ENCODE results near the gene SSUH2.

SSUH2 gene

DNA sequence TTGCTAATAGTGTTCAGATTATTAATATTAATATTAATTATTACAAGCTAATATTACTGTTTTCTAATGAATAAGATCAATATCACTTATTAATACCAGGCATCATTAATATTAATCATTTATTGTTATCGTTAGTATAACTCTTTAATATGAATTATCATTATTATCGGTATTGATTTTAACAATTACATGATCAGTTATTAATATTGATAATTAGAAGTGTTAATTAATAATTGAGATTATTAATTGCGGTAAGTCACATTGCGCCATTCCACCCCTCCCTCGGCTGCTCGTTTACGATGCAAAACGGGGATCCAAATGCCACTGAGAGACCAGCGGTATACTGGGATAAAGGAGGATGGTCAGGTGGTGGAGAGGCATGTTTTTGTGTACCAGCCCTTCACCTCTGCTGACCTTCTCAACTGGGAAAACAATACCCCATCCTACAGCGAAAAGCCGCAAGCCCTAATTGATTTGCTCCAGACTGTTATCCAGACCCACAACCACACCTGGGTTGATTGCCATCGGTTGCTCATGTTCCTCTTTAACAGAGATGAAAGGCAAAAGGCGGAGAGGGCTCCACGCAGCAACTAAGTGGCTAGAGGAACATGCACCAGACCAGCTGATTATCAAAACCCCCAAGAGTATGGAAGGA, 28.6 kb upstream of the SSUH2 start:
- FAIRE-seq = no peak
- DNase-seq (ENCODE audit: insufficient read length, low spot score) = no peak
- TF ChIP-seq, protein P1, sequence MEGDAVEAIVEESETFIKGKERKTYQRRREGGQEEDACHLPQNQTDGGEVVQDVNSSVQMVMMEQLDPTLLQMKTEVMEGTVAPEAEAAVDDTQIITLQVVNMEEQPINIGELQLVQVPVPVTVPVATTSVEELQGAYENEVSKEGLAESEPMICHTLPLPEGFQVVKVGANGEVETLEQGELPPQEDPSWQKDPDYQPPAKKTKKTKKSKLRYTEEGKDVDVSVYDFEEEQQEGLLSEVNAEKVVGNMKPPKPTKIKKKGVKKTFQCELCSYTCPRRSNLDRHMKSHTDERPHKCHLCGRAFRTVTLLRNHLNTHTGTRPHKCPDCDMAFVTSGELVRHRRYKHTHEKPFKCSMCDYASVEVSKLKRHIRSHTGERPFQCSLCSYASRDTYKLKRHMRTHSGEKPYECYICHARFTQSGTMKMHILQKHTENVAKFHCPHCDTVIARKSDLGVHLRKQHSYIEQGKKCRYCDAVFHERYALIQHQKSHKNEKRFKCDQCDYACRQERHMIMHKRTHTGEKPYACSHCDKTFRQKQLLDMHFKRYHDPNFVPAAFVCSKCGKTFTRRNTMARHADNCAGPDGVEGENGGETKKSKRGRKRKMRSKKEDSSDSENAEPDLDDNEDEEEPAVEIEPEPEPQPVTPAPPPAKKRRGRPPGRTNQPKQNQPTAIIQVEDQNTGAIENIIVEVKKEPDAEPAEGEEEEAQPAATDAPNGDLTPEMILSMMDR (IDR thresholded peaks at IDR 0.05; ENCODE audit: insufficient read depth, missing control alignments) = no peak

DNA sequence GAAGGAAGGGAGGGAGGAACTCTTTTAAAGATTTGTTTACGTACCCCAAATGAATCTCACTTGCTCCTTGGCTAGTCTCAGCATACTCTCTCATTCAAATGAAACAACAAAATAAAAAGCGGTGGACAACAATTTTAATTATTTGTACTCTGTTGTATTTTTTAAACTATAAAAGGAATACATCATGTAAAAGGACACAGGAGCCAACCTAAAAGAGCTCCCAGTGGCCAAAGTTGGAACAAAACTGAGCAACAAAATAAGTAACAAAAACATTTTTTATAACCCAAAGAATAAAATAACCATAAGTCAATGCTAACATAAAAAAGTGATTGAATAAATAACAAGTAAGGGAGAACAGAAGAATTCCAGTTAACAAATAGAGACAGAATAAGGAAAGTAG, 24.4 kb upstream of the SSUH2 start:
- no peak for DNase-seq (ENCODE audit: insufficient read length, low spot score)
- TF ChIP-seq, protein P1 (IDR thresholded peaks at IDR 0.05; ENCODE audit: insufficient read depth, missing control alignments) = no peak
- FAIRE-seq = no peak

GRCh38 chr3:8668216-8668615, 23.6 kb upstream of the SSUH2 start:
- DNase-seq (ENCODE audit: insufficient read length, low spot score) (no peak), FAIRE-seq (no peak)
- TF ChIP-seq, protein P1 (IDR thresholded peaks at IDR 0.05; ENCODE audit: insufficient read depth, missing control alignments) = no peak

DNA sequence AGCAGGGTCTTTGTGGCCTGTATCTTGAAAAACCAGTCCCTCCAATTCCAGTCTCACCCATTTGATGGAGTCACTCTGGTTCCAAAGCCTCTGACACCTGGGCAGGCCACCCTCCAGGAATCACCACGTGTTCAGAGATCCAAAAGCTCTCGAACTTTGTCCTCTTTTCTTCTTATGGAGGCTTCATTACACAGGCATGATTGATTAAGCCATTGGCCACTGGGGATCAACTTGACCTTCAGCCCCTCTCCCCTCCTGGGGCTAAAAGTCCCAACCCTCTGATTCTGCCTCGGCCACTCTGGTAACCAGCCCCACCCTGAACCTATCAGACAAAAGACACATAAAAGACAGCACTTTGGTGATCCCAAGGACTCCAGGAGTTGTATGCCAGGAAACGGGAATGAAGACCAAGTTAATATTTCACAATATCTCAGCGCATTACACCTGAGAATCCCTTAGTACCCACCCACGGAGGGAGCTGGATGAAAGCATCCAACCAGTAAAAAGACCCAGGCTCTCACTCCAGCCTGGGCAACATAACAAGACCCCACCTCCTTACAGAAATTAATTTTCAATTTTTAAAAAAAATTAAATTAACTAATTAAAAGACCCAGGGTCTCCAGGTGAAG, 23.0 kb upstream of the SSUH2 start:
- DNase-seq (ENCODE audit: insufficient read length, low spot score) (no peak), FAIRE-seq (no peak)
- TF ChIP-seq, protein P1 (IDR thresholded peaks at IDR 0.05; ENCODE audit: insufficient read depth, missing control alignments) = no peak

DNA sequence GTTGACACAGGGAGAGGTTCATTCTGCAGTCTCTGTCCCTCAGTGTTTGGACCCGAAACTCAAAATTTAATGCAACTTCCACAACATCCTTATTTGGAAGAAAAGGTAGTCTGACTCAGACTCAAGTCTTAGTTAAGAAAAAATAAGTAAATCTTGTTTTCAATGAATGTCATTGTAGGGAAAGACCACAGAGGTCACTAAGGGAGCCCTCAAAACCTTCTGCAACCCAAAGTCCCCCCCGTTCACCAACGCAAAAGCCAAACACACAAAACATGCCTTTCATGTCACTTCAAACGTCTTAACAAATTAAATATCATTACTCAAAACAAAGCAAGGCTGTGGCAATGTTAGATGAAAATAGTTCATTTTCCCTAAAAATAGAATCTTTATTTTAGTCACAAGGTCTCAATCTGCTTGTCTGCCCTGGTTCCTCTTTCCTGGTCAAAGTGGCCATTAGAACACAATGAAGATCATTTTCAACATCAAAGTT, 20.9 kb upstream of the SSUH2 start:
- FAIRE-seq (no peak), DNase-seq (ENCODE audit: insufficient read length, low spot score) (no peak)
- TF ChIP-seq, protein P1 (IDR thresholded peaks at IDR 0.05; ENCODE audit: insufficient read depth, missing control alignments) = no peak

DNA sequence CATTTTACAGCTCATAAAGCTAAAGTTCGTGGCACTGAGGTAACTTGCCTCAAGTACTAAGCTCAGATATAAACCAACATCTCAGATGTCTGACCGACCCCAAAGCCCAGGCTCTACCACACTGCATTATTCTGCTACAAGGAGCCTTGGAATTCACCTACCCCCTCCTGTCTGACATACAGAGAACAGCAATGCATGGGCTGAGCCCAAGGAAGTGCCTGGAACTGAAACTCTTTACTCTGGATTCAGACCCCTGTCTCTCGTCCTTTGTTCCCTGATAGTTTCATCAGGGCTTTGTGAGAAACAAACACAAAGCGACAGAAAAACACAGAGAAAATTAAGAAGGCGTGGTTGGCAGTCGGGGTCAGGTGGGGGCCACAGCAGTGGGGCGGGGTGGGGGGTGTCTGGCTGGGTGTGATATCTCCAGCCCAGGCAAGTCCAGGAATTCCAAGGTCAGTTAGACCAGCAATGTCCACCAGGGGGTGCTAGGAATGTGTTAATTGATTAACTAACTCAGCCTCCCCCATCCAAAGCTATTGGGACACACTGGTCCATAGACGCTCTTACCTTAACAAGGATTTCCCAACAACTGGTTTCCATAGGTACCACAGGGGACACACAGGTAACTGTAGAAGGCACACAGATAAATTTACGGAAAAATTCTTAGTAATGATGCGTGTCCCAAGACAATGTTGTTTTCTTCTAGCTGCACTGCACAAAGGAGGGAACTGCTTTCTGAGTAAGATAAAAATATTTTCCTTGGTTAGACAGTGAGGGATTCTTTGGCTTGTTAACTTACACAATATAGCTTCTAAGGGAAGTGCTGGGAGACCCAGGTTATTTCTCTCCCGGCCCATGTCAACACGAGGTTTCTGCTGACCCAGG, 18.8 kb upstream of the SSUH2 start:
- DNase-seq (ENCODE audit: insufficient read length, low spot score) (peak; percentile 47), FAIRE-seq (no peak)

More for the DNA sequence above, 18.8 kb upstream of the SSUH2 start:
- TF ChIP-seq, protein P1 (IDR thresholded peaks at IDR 0.05; ENCODE audit: insufficient read depth, missing control alignments) = peak; percentile 59
